Measurements from ENCODE around the gene LDLRAD4.

LDLRAD4 gene

GRCh38 chr18:13412901-13413300, 194.3 kb downstream of the LDLRAD4 start:
- TF ChIP-seq CTCF (IDR thresholded peaks at IDR 0.05; ENCODE audit: low read depth, low read length) = no peak
- no peak overlapping the region for H3K4me3 ChIP-seq (ENCODE audit: low read depth, low read length)

- no peak for TF ChIP-seq CTCF (IDR thresholded peaks at IDR 0.05; ENCODE audit: low read depth, low read length)
- H3K4me3 ChIP-seq (ENCODE audit: low read depth, low read length) = no peak overlapping the region
Measured at GRCh38 chr18:13414102-13414501, 195.5 kb downstream of the LDLRAD4 start.

- no peak overlapping the region for H3K4me3 ChIP-seq (ENCODE audit: low read depth, low read length)
- no peak for TF ChIP-seq CTCF (IDR thresholded peaks at IDR 0.05; ENCODE audit: low read depth, low read length)
Measured at GRCh38 chr18:13414521-13414920, 196.0 kb downstream of the LDLRAD4 start.

- no peak for TF ChIP-seq CTCF (IDR thresholded peaks at IDR 0.05; ENCODE audit: low read depth, low read length)
- no peak overlapping the region for H3K4me3 ChIP-seq (ENCODE audit: low read depth, low read length)
Measured at GRCh38 chr18:13415736-13416135, 197.2 kb downstream of the LDLRAD4 start.

- H3K4me3 ChIP-seq (ENCODE audit: low read depth, low read length) = no peak overlapping the region
- TF ChIP-seq CTCF (IDR thresholded peaks at IDR 0.05; ENCODE audit: low read depth, low read length) = no peak
Measured at GRCh38 chr18:13416208-13416607, 197.6 kb downstream of the LDLRAD4 start.

GRCh38 chr18:13416848-13417247, 198.3 kb downstream of the LDLRAD4 start:
- no peak for TF ChIP-seq CTCF (IDR thresholded peaks at IDR 0.05; ENCODE audit: low read depth, low read length)

GRCh38 chr18:13418013-13418710, 199.6 kb downstream of the LDLRAD4 start:
- H3K4me3 ChIP-seq (ENCODE audit: low read depth, low read length) = no peak overlapping the region
- TF ChIP-seq CTCF (IDR thresholded peaks at IDR 0.05; ENCODE audit: low read depth, low read length) = no peak

More at GRCh38 chr18:13416848-13417247, 198.3 kb downstream of the LDLRAD4 start:
- no peak overlapping the region for H3K4me3 ChIP-seq (ENCODE audit: low read depth, low read length)
